K562 (cell line): ENCODE measurements around the gene NOS1. TPM values are rescaled to one million over a fixed set of nuclear protein-coding genes. Genes with fewer than 3 reads are reported as not detected.

Experiments used
- ATAC-seq: fragments of 200-7000 bp; cut with Tn5 transposase; 3 replicates; pipeline ENCODE4 v1.9.1; 2020; ENCODE audit warnings: moderate library complexity
- BruUV-seq: library from RNA; stranded (reverse); fragments of 400-500 nt; replicated peaks from 2 replicates; lab custom pipeline; 2021; lab: Mats Ljungman, UMichigan
- CTCF ChIA-PET: fragments of 300-600 bp; formaldehyde crosslinking; extraction: SDS; loops from one replicate; lab custom pipeline; 2021; ENCODE audit warnings: low intra/inter-chr PET ratio; lab: Yijun Ruan, JAX
- POLR2A ChIA-PET: fragments of 300-600, 350-650 bp; sonication (Branson Sonifier 250); formaldehyde crosslinking; extraction: SDS; loops from one replicate; lab custom pipeline; 2021; ENCODE audit warnings: antibody characterized with exemption, inconsistent platforms; lab: Yijun Ruan, JAX
- DNase-seq, 4 experiments: peaks; one replicate each; pipeline versions ENCODE4 v3.0.0 to v3.0.0-alpha.2; 2011 to 2018; ENCODE audit warnings: low spot score in 3 of 4, mixed read lengths in 3 of 4; ENCODE audit errors: extremely low read depth in 1 of 4
- FAIRE-seq: peaks from 2 replicates; lab custom pipeline; 2011; peaks lifted over from hg19 to GRCh38; lab: Jason Lieb, UNC
- H2AFZ ChIP-seq: 2 replicates; pipeline ENCODE4 v1.6.0; 2011; ENCODE audit warnings: low read depth, low read length, control low read depth, inconsistent platforms
- H3K27ac ChIP-seq: fragments of 200-600 bp; 3 replicates; pipeline ENCODE4 v1.8.0; 2011; ENCODE audit warnings: low read depth, mild to moderate bottlenecking, control low read depth, inconsistent platforms, low read length, moderate library complexity, mixed read lengths; ENCODE audit errors: extremely low read depth
- H3K27me3 ChIP-seq, 2 experiments: fragments of 300-600 bp in 1 of 2; 2 replicates in 1 of 2; 3 replicates in 1 of 2; pipeline versions ENCODE4 v1.6.0 to v1.8.0; 2011; ENCODE audit warnings: inconsistent platforms in 2 of 2, low read length in 2 of 2, mild to moderate bottlenecking in 1 of 2, mixed read lengths in 1 of 2, moderate library complexity in 1 of 2; ENCODE audit not compliant: control insufficient read depth in 2 of 2, insufficient read depth in 2 of 2
- H3K36me3 ChIP-seq: fragments of 300-600 bp; 3 replicates; pipeline ENCODE4 v1.8.0; 2011; ENCODE audit warnings: mild to moderate bottlenecking, low read length, inconsistent platforms; ENCODE audit not compliant: control insufficient read depth, insufficient read depth
- H3K4me1 ChIP-seq, 2 experiments: fragments of 200-600 bp in 1 of 2; replicated peaks in 1 of 2; 2 replicates in 1 of 2; 3 replicates in 1 of 2; pipeline versions ENCODE4 v1.5.1 to v1.8.0; 2011; ENCODE audit warnings: inconsistent platforms in 2 of 2, low read length in 2 of 2, mild to moderate bottlenecking in 1 of 2, mixed read lengths in 1 of 2, moderate library complexity in 1 of 2; ENCODE audit not compliant: control insufficient read depth in 2 of 2, insufficient read depth in 2 of 2
- H3K4me2 ChIP-seq: 2 replicates; pipeline ENCODE4 v1.6.1; 2011; ENCODE audit warnings: low read length, control low read depth, inconsistent platforms, mixed read lengths; ENCODE audit not compliant: insufficient read depth
- H3K4me3 ChIP-seq: fragments of 200-600 bp; sonication (generic), shearing (Covaris generic); 2 replicates; pipeline ENCODE4 v1.5.1; 2016; ENCODE audit warnings: control low read depth, inconsistent platforms
- H3K79me2 ChIP-seq: fragments of 200-600 bp; 3 replicates; pipeline ENCODE4 v1.8.0; 2011; ENCODE audit warnings: low read length, inconsistent platforms; ENCODE audit not compliant: control insufficient read depth, insufficient read depth
- H3K9ac ChIP-seq, 2 experiments: 2 replicates each; pipeline versions ENCODE4 v1.6.0 to v1.6.1; 2011; ENCODE audit warnings: low read depth in 2 of 2, low read length in 2 of 2, control low read depth in 1 of 2, inconsistent platforms in 1 of 2, mild to moderate bottlenecking in 1 of 2, mixed read lengths in 1 of 2; ENCODE audit not compliant: insufficient read depth in 1 of 2
- H3K9me1 ChIP-seq: one replicate; pipeline ENCODE4 v1.6.0; 2011; ENCODE audit warnings: inconsistent platforms, mild to moderate bottlenecking, low read length, moderate library complexity; ENCODE audit not compliant: control insufficient read depth, insufficient read depth
- H3K9me3 ChIP-seq: replicated peaks from 2 replicates; pipeline ENCODE4 v1.5.1; 2011; ENCODE audit warnings: low read depth, low read length, inconsistent platforms; ENCODE audit not compliant: control insufficient read depth, insufficient read depth
- H4K20me1 ChIP-seq: replicated peaks from 2 replicates; pipeline ENCODE4 v1.6.1; 2011; ENCODE audit warnings: low read length, inconsistent platforms, mixed read lengths; ENCODE audit not compliant: control insufficient read depth, insufficient read depth
- TRIM28 ChIP-seq: fragments of 450-650 bp; IDR thresholded peaks from 2 replicates; pipeline ENCODE4 v1.6.1; 2017
- ZFP1 ChIP-seq: fragments of 450-650 bp; formaldehyde crosslinking; IDR thresholded peaks from 2 replicates; pipeline ENCODE4 v1.4.0; 2020; ENCODE audit warnings: mild to moderate bottlenecking, mixed read lengths
- WGBS: fragments of 100-300 bp; shearing (Covaris generic); methylation state at CpG from one replicate; pipeline ENCODE4 v1.1.6; 2016; ENCODE audit warnings: low coverage, mixed read lengths; ENCODE audit not compliant: insufficient coverage; ENCODE audit errors: missing lambda C conversion rate; 5-methylcytosine and 5-hydroxymethylcytosine counted together
- in situ Hi-C: fragments of 300-500 bp; cut with MboI; formaldehyde crosslinking; loops from 4 replicates; pipeline ENCODE4 v1.15.0; 2018; ENCODE audit warnings: inconsistent platforms, mixed read lengths
- intact Hi-C: fragments of 100-400 bp; cut with micrococcal nuclease; formaldehyde crosslinking; loops from 2 replicates; pipeline ENCODE4 v1.14.2; 2022
- polyA plus RNA-seq, 8 experiments: library from polyadenylated mRNA; depleted of rRNA in 4 of 8; stranded (reverse) in 5 of 8; unstranded in 3 of 8; fragments of >200 nt; fragmentation: Nextera tagmentation in 2 of 8; fragmentation: Illumina TruSeq in 1 of 8; extraction: Ambion mirVana in 2 of 8; extraction: Trizol in 1 of 8; gene quantifications; 2 replicates each; pipeline versions ENCODE4 v1.2.1 to v1.2.3, GENCODE V29; 2011 to 2014; ENCODE audit warnings: inconsistent platforms in 1 of 8, missing spikeins in 1 of 8
- total RNA-seq, 7 experiments: library from RNA; depleted of rRNA in 6 of 7; stranded (reverse); fragments of >200 nt in 6 of 7; fragmentation: Illumina TruSeq in 2 of 7; extraction: Trizol in 2 of 7; gene quantifications; 2 replicates each; pipeline versions ENCODE4 v1.2.1 to v1.2.3, GENCODE V29; 2011 to 2021; ENCODE audit warnings: low replicate concordance in 1 of 7
- TF ChIP-seq, protein P1 (sequence below): conservative IDR thresholded peaks from 2 replicates; pipeline ENCODE4 v1.6.1; 2011; ENCODE audit warnings: low read depth, mild to moderate bottlenecking, low read length; ENCODE audit not compliant: control insufficient read depth

The NOS1 gene
- total and polyA plus RNA-seq, 9 of the 15 experiments (the other 6 are each of a cell fraction or from before 2014, with no cell fraction given), result not detected

GRCh38 chr12:117180758-117181467 is 180.5 kb downstream of the NOS1 start:
- Histone ChIP-seq H3K27ac (no peak overlapping the region), H4K20me1 (no peaks in the 10 kb centered on the region), H3K4me2 (no peak overlapping the region), H3K79me2 (no peaks in the 10 kb centered on the region)
- BruUV-seq, result no TSS peak
- TF ChIP-seq ZFP1 (CRISPR knock-in tag), result peak; percentile 78; the same call in 1 of the 2 replicates
- peak; percentile 59; the same call in 1 of the 2 replicates for TF ChIP-seq TRIM28
- TF ChIP-seq, protein P1, sequence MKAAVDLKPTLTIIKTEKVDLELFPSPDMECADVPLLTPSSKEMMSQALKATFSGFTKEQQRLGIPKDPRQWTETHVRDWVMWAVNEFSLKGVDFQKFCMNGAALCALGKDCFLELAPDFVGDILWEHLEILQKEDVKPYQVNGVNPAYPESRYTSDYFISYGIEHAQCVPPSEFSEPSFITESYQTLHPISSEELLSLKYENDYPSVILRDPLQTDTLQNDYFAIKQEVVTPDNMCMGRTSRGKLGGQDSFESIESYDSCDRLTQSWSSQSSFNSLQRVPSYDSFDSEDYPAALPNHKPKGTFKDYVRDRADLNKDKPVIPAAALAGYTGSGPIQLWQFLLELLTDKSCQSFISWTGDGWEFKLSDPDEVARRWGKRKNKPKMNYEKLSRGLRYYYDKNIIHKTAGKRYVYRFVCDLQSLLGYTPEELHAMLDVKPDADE, result no peak
- TF ChIP-seq, all 486 proteins: peak for 2
- POLR2A ChIA-PET, result no interaction called here
- intact Hi-C loops, result no loop called here
- Histone ChIP-seq H3K27me3 (no peaks in the 10 kb centered on the region), H3K9ac (no peak overlapping the region), H3K9me3 (peaks cover 3% of the 10 kb centered on the region; the same call in 1 of the 2 replicates), H3K9me1 (no peaks in the 10 kb centered on the region), H2AFZ (no peak overlapping the region), H3K36me3 (peaks cover 48% of the 10 kb centered on the region; the same call in 2 of the 3 replicates), H3K4me3 (no peak overlapping the region), H3K4me1 (no peaks in the 10 kb centered on the region)
- FAIRE-seq (peak; percentile 23), ATAC-seq (no peak), DNase-seq (no peak)
- in situ Hi-C loops, result no loop called here
- 76% methylated on average over 4 of the region's 4 CpGs for WGBS
- CTCF ChIA-PET, result no interaction called here
